HUES6 (cell line): ENCODE measurements around the gene HSP90AA1.

Experiments
- H3K27ac ChIP-seq: 2 replicates; pipeline ENCODE4 v1.7.0; 2013; ENCODE audit warnings: low read depth, mild to moderate bottlenecking, low read length, inconsistent platforms
- H3K27me3 ChIP-seq: 2 replicates; pipeline ENCODE4 v1.6.1; 2013; ENCODE audit warnings: low read length; ENCODE audit not compliant: control insufficient read depth, insufficient read depth
- H3K36me3 ChIP-seq: 2 replicates; pipeline ENCODE4 v1.6.1; 2013; ENCODE audit warnings: low read length; ENCODE audit not compliant: control insufficient read depth, insufficient read depth
- H3K4me1 ChIP-seq: 2 replicates; pipeline ENCODE4 v1.6.1; 2013; ENCODE audit warnings: low read length; ENCODE audit not compliant: control insufficient read depth, insufficient read depth
- H3K4me3 ChIP-seq: 2 replicates; pipeline ENCODE4 v1.5.1; 2013; ENCODE audit warnings: low read depth, low read length
- H3K9ac ChIP-seq: one replicate; pipeline ENCODE4 v1.6.1; 2013; ENCODE audit warnings: mild to moderate bottlenecking, low read length
- H3K9me3 ChIP-seq: 2 replicates; pipeline ENCODE4 v1.6.1; 2013; ENCODE audit warnings: low read depth, low read length; ENCODE audit not compliant: control insufficient read depth, insufficient read depth

Gene HSP90AA1

GRCh38 chr14:102050026-102050405 lies 36.8 kb downstream of the HSP90AA1 start:
- Histone ChIP-seq H3K36me3 (peaks cover 62% of the 10 kb centered on the region), H3K4me3 (no peak overlapping the region), H3K27ac (no peak overlapping the region), H3K9me3 (no peaks in the 10 kb centered on the region), H3K4me1 (peaks cover 2% of the 10 kb centered on the region), H3K27me3 (no peaks in the 10 kb centered on the region), H3K9ac (no peak overlapping the region)

DNA sequence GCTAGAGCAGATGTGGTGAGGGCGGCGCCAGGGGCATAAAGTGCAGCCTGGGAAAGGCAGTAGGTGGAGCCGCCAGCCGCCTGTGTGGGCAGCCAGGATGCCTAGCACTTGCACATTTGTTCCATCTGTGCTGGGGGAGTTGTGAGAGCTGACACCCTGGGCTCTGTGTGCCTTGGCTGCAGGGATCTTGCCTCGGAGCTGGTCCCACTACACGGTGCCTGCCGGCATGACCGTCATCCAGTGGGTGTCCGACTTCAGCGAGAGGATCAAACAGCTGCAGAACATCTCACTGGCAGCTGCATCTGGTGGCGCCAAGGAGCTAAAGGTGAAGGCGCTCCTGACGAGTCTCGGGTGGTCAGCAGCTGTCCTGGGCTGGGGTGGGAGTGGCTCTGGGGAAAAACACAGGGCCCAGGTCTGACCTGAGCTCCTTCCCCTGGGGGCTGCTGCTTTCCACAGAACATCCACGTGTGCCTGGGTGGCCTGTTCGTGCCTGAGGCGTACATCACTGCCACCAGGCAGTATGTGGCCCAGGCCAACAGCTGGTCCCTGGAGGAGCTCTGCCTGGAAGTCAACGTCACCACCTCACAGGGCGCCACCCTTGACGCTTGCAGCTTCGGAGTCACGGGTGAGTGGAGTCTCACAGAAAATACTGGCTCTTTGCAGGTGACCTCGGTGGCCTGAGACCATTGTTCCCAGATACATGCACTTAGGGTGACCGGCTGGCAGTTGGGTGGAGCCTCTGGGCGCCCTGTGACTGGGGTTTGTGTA lies 37.4 kb downstream of the HSP90AA1 start:
- no peaks in the 10 kb centered on the region for H3K4me1 ChIP-seq
- no peak overlapping the region for H3K27ac ChIP-seq
- no peak overlapping the region for H3K4me3 ChIP-seq
- no peak overlapping the region for H3K9ac ChIP-seq
- no peaks in the 10 kb centered on the region for H3K27me3 ChIP-seq
- peaks cover 68% of the 10 kb centered on the region for H3K36me3 ChIP-seq
- no peaks in the 10 kb centered on the region for H3K9me3 ChIP-seq

DNA sequence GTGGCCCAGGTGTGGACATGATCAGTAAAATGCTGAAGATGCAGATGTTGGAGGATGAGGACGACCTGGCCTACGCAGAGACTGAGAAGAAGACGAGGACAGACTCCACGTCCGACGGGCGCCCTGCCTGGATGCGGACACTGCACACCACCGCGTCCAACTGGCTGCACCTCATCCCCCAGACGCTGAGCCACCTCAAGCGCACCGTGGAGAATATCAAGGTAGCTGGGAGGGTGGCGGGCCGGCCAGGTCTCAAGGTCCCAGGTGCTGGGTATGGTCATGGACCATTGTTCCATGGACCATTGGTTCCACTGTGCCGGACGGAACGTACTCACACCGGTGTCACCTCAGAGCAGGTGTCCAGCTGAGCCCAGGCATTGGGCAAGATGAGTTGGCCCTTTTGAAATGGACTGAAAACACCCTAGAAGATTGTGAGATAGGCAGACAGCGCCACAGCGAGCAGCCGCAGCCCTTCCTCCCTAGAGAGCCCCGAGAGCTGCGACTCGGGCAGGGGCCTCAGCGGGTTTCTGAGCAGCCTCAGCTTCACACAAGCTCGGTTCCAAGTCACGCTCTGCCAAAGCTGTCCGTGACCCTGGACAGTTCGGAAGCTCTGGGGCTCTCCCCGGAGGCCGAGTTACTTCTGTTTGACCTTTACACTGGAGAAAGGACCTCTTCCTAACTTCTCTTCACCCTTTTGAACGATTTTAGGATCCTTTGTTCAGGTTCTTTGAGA lies 38.9 kb downstream of the HSP90AA1 start:
- Histone ChIP-seq H3K27me3 (no peaks in the 10 kb centered on the region), H3K4me3 (no peak overlapping the region), H3K4me1 (no peaks in the 10 kb centered on the region), H3K27ac (no peak overlapping the region), H3K9ac (no peak overlapping the region), H3K9me3 (no peaks in the 10 kb centered on the region), H3K36me3 (peaks cover 80% of the 10 kb centered on the region)

DNA sequence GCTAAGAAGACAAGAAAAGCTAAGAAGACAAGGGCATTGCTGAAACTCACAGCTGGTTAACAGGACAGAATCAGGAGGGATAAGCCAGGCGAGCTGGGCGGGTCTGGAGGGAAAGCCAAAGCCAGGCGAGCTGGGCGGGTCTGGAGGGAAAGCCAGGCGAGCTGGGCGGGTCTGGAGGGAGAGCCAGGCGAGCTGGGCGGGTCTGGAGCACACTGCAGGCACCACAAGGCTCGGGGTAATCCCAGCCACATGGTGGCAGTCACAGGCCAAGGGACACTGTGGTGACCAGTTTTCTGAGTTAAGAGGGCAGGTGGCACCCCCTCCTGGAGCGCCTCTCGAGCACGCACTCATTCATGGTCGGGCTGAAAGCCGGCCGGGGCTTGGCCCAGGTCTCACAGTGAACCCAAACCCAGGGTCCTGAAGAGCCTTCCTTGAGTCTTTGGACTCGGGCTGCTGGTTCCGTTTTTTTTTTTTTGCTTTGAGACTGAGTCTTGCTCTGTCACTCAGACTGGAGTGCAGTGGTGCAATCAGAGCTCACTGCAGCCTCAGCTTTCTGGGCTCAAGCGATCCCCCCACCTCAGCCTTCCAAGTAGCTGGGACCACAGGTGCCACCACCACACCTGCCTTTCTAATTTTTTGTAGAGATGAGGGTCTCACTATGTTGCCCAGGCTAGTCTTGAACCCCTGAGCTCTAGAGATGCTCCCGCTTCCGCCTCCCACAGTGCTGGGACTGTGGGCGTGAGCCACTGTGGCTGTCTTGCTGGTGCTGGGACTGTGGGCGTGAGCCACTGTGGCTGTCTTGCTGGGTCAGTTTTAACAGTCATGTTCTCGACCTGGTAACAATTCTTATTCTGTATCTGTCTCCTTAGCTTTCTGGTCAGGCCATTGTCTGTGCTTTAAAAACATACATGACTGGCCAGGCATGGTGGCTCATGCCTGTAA lies 40.2 kb downstream of the HSP90AA1 start:
- H3K4me1 ChIP-seq: no peaks in the 10 kb centered on the region
- H3K27ac ChIP-seq: no peak overlapping the region
- H3K9ac ChIP-seq: no peak overlapping the region
- H3K9me3 ChIP-seq: no peaks in the 10 kb centered on the region
- H3K36me3 ChIP-seq: peaks cover 79% of the 10 kb centered on the region
- no peaks in the 10 kb centered on the region for H3K27me3 ChIP-seq
- no peak overlapping the region for H3K4me3 ChIP-seq

GRCh38 chr14:102044566-102044965 lies 42.3 kb downstream of the HSP90AA1 start:
- no peaks in the 10 kb centered on the region for H3K4me1 ChIP-seq
- H3K9ac ChIP-seq: no peak overlapping the region
- no peaks in the 10 kb centered on the region for H3K27me3 ChIP-seq
- no peak overlapping the region for H3K4me3 ChIP-seq
- peaks cover 81% of the 10 kb centered on the region for H3K36me3 ChIP-seq
- no peak overlapping the region for H3K27ac ChIP-seq
- H3K9me3 ChIP-seq: no peaks in the 10 kb centered on the region

GRCh38 chr14:102043251-102044025 lies 43.4 kb downstream of the HSP90AA1 start:
- Histone ChIP-seq H3K36me3 (peaks cover 81% of the 10 kb centered on the region), H3K4me1 (no peaks in the 10 kb centered on the region), H3K9me3 (no peaks in the 10 kb centered on the region), H3K27me3 (no peaks in the 10 kb centered on the region), H3K9ac (no peak overlapping the region), H3K27ac (no peak overlapping the region), H3K4me3 (no peak overlapping the region)

- Histone ChIP-seq H3K36me3 (peaks cover 81% of the 10 kb centered on the region), H3K27me3 (no peaks in the 10 kb centered on the region), H3K9ac (no peak overlapping the region), H3K4me3 (no peak overlapping the region), H3K9me3 (no peaks in the 10 kb centered on the region), H3K4me1 (no peaks in the 10 kb centered on the region), H3K27ac (no peak overlapping the region)
These were observed 44.1 kb downstream of the HSP90AA1 start for GRCh38 chr14:102042699-102043098.

DNA sequence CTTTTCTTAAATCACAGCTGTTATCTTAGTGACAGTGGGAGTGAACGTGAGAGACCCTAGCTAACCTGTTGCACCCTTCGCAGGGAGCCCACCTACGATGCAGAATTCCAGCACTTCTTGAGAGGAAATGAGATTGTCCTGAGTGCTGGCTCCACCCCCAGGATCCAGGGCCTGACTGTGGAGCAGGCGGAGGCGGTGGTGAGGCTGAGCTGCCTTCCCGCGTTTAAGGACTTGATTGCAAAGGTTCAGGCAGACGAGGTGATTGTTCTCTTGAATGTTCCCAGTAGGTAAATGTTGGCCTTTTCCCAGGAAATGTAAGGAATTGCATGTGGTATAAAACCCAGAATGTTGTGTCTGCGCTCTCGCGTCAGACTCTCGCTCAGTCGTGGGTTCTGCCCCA lies 46.7 kb downstream of the HSP90AA1 start:
- Histone ChIP-seq H3K27ac (no peak overlapping the region), H3K4me3 (no peak overlapping the region), H3K9ac (no peak overlapping the region), H3K36me3 (peaks cover 95% of the 10 kb centered on the region), H3K4me1 (no peaks in the 10 kb centered on the region), H3K9me3 (no peaks in the 10 kb centered on the region), H3K27me3 (no peaks in the 10 kb centered on the region)

GRCh38 chr14:102039157-102039556 lies 47.7 kb downstream of the HSP90AA1 start:
- H3K9ac ChIP-seq: no peak overlapping the region
- no peaks in the 10 kb centered on the region for H3K9me3 ChIP-seq
- no peaks in the 10 kb centered on the region for H3K27me3 ChIP-seq
- H3K4me1 ChIP-seq: no peaks in the 10 kb centered on the region
- H3K27ac ChIP-seq: no peak overlapping the region
- H3K36me3 ChIP-seq: peaks cover 93% of the 10 kb centered on the region
- no peak overlapping the region for H3K4me3 ChIP-seq

GRCh38 chr14:102037686-102038085 lies 49.2 kb downstream of the HSP90AA1 start:
- Histone ChIP-seq H3K27me3 (no peaks in the 10 kb centered on the region), H3K4me1 (no peaks in the 10 kb centered on the region), H3K4me3 (no peak overlapping the region), H3K27ac (no peak overlapping the region), H3K9me3 (no peaks in the 10 kb centered on the region), H3K36me3 (peaks cover 94% of the 10 kb centered on the region), H3K9ac (no peak overlapping the region)
